Measurements from ENCODE around the gene IFIH1.
A peak's percentile ranks its signal among the peaks of the same experiment; 100 is the strongest.

The IFIH1 gene

DNA sequence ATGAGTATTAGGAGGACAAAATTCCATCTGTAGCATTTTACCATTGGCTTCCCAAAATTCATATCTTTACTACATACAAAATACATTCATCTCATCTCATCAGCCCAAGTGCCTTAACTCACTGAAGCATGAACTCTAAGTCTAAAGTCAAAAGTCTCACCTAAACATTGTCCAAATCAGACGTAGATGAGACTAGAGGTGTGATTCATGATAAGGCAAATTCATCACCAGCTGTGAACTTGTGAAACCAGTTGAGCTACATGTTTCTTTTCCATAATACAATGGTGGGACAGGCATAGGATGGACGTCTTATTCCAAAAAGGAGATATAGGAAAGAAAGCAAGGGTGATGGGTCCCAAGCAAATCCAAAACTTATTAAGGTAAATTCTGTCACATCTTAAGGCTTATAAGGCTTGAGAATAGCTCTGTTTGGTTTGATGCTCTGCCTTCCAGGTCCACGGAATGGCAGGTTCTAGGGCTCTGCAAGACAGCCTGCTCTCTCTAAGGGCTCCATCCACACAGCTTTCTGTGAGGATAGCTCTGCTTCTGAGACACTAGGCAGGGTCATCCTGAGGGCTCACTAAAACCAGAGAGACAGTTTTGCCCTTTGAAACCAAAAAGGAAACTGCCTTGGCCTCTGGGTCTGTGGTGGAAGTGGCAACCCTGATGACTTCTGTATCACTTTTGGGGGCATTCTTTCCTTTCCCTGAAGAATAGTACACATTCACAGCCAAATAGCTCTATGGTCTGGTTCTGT is 9.6 kb downstream of the IFIH1 start:
- DNase-seq: no peak

GRCh38 chr2:162305901-162306300 is 12.6 kb downstream of the IFIH1 start:
- DNase-seq: no peak

- DNase-seq: no peak
These were observed 16.6 kb downstream of the IFIH1 start for GRCh38 chr2:162301877-162302276.

- DNase-seq: peak; percentile 56
These were observed 17.2 kb downstream of the IFIH1 start for GRCh38 chr2:162301151-162301804.

DNA sequence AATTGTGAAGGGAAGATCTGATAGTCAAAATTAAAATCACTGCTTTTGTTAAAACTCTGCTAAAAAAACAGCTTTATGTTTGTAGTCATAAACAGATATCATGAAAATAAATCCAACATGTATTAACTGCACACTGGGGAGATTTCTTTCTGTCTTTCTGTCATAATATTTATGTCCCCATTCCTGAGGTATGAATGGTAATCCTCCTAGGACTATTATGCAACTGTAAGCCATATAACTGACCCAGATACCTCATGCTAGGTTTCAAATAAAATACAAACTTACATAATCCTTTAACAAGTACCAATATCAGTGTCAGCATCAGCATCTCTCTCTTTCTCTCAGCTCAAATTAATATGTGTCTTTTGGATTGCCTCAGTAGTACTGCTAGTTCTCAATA is 18.2 kb downstream of the IFIH1 start:
- no peak for DNase-seq

DNA sequence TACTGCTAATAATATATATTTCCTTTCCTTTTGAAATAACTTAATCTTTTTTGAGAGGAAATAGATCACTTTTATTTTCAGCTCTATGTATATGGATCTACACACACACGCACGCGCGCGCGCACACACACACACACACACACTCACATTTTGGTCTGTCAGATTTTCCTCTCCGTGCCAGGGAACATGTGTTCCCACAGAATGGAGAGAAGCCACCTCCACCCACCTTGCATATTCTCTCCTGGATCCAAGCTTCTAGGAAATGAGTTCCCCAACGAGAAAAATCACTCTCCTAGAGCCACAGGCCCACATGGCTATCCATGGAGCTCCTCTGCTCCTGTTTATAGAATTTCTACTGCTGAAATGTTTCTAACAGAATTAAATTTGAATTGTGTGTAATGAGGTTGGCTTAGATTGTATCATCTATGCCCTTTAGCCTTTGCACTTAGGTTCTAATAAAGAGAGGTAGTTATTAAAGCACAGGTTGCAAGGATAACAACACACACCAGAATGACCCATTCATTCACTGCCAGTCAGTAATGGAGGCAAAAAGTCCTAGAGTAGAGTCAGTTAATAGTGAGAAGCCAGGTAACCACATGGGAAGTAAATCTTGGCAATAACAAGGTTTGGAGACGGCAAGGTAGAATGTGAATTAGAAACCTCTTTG is 19.7 kb downstream of the IFIH1 start:
- DNase-seq: no peak

DNA sequence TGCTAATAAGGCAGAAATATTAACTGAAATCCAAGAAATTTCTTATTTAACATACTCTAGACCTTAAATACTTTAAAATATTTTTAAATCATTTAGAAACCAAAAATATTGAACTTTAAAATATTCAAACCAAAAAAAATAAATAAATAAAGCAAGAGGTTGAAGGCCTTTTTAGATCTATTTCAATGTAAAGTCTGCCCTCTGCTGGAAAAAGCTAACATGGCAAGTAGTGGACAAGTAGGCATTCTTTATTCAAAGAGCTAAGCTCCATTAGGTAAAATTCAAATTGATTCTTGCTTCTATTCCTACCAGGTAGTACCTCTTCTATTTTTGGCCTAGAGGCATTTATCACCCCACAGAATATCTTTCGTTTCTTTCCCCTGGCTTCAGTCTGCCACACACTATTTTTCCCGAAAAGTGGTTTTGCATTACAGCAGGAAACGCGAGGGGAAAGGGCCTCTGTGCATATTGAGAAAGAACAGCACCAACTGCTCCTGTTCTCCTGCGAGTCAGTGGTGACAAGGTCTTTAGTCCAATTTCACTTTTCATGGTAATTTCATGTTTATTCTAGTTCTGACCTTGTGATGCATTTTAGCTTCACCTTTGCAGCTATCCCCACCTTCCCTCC is 20.4 kb downstream of the IFIH1 start:
- peak; percentile 82 for DNase-seq

- no peak for DNase-seq
These were observed 23.5 kb downstream of the IFIH1 start for GRCh38 chr2:162295009-162295408.

GRCh38 chr2:162293122-162293786 is 25.2 kb downstream of the IFIH1 start:
- no peak for DNase-seq

GRCh38 chr2:162291748-162292147 is 26.7 kb downstream of the IFIH1 start:
- DNase-seq: no peak

DNA sequence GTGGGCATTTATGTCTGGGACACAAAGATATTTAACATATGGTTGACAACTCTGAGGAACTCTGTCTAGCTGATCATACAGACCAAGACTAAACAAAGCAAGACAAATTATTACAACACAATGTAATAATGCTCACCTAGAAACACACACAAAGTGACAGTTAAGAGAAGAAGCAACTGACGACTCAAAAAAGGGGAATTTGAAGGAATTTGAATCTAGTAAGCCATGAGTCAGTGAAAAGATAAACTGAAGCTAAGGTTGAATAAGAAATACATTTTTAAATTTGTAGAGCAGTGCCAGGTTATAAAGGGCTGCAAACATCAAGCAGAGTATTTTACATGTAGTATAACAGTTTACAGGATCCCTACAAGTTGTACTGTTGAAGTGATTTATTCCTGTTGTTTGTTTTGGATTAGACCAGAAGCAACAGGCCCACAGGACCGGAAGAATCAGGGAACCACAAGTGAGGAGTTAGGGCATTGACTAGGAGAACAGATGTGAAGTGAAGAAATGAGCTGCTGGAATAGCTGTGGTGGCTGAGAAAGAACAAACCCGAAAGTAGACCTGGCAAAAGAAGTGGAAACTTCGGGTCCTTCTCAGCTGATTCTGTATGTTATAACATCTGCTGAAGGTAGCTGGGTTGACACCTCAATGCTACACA is 35.6 kb downstream of the IFIH1 start:
- DNase-seq: no peak

- no peak for DNase-seq
These were observed 37.8 kb downstream of the IFIH1 start for GRCh38 chr2:162280654-162281053.

GRCh38 chr2:162277381-162277780 is 41.1 kb downstream of the IFIH1 start:
- DNase-seq: no peak

GRCh38 chr2:162267996-162268395 is 50.5 kb downstream of the IFIH1 start:
- no peak for DNase-seq

GRCh38 chr2:162267496-162267895 is 51.0 kb downstream of the IFIH1 start:
- DNase-seq: no peak

DNA sequence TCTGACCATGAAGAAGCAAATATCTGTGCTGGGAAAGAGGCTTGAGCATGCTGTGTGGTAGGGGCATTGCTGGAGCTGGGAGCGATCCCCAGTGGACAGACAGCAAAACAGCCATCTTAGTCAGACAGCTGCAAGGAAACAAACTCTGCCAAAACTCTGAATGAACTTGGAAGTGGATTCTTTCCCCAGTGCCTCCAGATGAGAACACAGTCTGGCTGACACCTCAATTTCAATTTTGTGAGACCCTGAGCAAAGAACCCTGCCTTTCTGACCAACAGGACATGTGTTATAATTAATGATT is 52.1 kb downstream of the IFIH1 start:
- DNase-seq: no peak

DNA sequence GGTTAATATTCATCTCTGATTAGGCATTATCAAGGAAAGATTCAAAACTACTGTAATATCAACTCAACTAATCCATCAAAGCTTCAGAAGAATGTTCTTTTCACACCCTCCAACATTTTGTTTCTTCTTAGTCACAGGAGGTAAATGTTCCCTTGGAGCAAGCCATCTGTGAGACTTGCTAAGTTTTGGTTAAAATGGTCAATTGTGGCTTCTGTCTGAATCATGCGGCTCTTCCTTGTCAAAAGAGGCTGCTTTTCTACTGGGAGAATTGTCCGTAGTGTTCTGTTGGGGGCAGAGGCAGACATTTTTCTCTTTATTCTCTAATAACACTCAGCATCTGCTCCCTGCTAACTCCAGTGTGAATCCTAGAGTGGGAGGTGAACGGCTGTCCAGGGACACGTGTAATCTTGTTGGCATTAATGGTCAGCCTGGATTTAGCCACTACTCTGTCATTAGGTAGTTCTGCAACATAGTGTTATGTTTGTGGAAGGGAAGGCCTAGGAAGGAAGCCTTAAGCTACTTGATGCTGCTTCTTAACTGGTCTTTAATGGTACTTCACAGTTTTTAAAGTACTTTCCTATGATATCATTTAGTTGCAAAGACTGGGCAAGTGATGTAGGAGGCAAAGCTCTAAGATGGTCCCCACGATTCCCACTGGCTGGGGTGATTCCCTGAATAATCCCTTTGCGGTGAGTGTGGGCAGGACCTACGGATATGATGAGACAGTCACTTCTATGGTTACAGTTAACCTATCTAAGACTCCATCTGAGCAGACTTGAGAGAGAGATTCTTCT is 52.6 kb downstream of the IFIH1 start:
- no peak for DNase-seq

GRCh38 chr2:162261032-162261945 is 57.2 kb downstream of the IFIH1 start:
- peak; percentile 22 for DNase-seq

- DNase-seq: no peak
These were observed 59.8 kb downstream of the IFIH1 start for GRCh38 chr2:162258686-162259085.

DNA sequence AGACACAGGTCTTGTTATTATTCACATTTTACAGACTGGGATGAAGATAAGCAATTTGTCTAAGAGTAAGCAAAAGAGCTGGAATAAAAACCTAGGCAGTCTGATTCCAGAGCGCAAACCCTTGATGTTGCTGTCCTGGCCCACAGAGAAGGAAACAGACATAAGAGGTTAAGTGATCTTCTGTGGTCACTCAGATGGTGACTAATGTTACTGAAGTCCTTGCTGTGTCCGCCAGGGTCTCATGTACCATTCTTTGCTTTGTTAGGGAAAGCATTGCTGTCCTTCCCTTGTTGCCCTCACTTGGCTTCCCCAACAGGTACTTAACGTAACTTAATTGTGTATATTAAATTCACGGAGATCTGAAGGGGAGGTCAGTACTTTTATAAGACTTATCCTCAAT is 60.3 kb downstream of the IFIH1 start:
- no peak for DNase-seq

GRCh38 chr2:162257425-162257824 is 61.1 kb downstream of the IFIH1 start:
- no peak for DNase-seq
